Liver (tissue), 9 donors: ENCODE data around the gene LIMS1. TPM values are rescaled to one million over a fixed set of nuclear protein-coding genes. Genes with fewer than 3 reads are reported as not detected.
"Not testable (repeated sequence)": the region's sequence is repeated elsewhere in the genome, so short reads cannot be mapped to it uniquely, and the experiment has no call there.

Experiments
- DNase-seq: peaks from one replicate; pipeline ENCODE4 v3.0.0-alpha.2; 2017; ENCODE audit warnings: low spot score
- H3K27ac ChIP-seq, 2 donors: one replicate each; pipeline ENCODE4 v1.7.0; 2013; ENCODE audit warnings: inconsistent platforms in 2 of 2, low read length in 2 of 2, control low read depth in 1 of 2, low read depth in 1 of 2, mild to moderate bottlenecking in 1 of 2
- H3K27me3 ChIP-seq, 4 donors: one replicate each; pipeline versions ENCODE4 v1.6.1 to v1.7.0; 2013; ENCODE audit warnings: low read length in 3 of 4, inconsistent platforms in 1 of 4, mild to moderate bottlenecking in 1 of 4, moderate library complexity in 1 of 4; ENCODE audit not compliant: control insufficient read depth in 4 of 4, insufficient read depth in 4 of 4
- H3K36me3 ChIP-seq, 4 donors: one replicate each; pipeline versions ENCODE4 v1.6.1 to v1.7.0; 2013; ENCODE audit warnings: low read length in 3 of 4, mild to moderate bottlenecking in 3 of 4, low read depth in 1 of 4, moderate library complexity in 1 of 4; ENCODE audit not compliant: control insufficient read depth in 4 of 4, insufficient read depth in 3 of 4
- H3K4me1 ChIP-seq, 4 donors: one replicate each; pipeline versions ENCODE4 v1.6.1 to v1.7.0; 2013; ENCODE audit warnings: low read length in 3 of 4, mild to moderate bottlenecking in 3 of 4, moderate library complexity in 1 of 4; ENCODE audit not compliant: control insufficient read depth in 4 of 4, insufficient read depth in 4 of 4
- H3K4me3 ChIP-seq, 3 donors: one replicate each; pipeline versions ENCODE4 v1.6.1 to v1.7.0; 2013; ENCODE audit warnings: low read length in 3 of 3, control low read depth in 1 of 3, low read depth in 1 of 3, mild to moderate bottlenecking in 1 of 3
- H3K9ac ChIP-seq, 2 donors: one replicate each; pipeline ENCODE4 v1.7.0; 2013; ENCODE audit warnings: low read length in 2 of 2, mild to moderate bottlenecking in 2 of 2, moderate library complexity in 2 of 2, control low read depth in 1 of 2, low read depth in 1 of 2
- H3K9me3 ChIP-seq, 4 donors: one replicate each; pipeline versions ENCODE4 v1.6.1 to v1.7.0; 2013; ENCODE audit warnings: low read length in 3 of 4; ENCODE audit not compliant: control insufficient read depth in 4 of 4
- FOXA1 ChIP-seq: IDR thresholded peaks from 2 replicates; pipeline ENCODE4 v1.6.1; 2016; ENCODE audit warnings: antibody characterized with exemption
- GABPA ChIP-seq, 2 donors: IDR thresholded peaks in 1 of 2; conservative IDR thresholded peaks in 1 of 2; 2 replicates each; pipeline ENCODE4 v1.6.1; 2016; ENCODE audit warnings: antibody characterized with exemption in 2 of 2, mild to moderate bottlenecking in 1 of 2, moderate library complexity in 1 of 2
- HNF4A ChIP-seq, 2 donors: conservative IDR thresholded peaks; 2 replicates each; pipeline ENCODE4 v1.6.1; 2016; ENCODE audit warnings: antibody characterized with exemption in 2 of 2, mild to moderate bottlenecking in 2 of 2
- HNF4G ChIP-seq: IDR thresholded peaks from 2 replicates; pipeline ENCODE4 v1.6.1; 2016; ENCODE audit warnings: antibody characterized with exemption
- MAX ChIP-seq: IDR thresholded peaks from 2 replicates; pipeline ENCODE4 v1.6.1; 2016; ENCODE audit warnings: antibody characterized with exemption
- RAD21 ChIP-seq, 2 donors: IDR thresholded peaks; 2 replicates each; pipeline ENCODE4 v1.6.1; 2016; ENCODE audit warnings: antibody characterized with exemption in 2 of 2, mild to moderate bottlenecking in 2 of 2
- RXRA ChIP-seq, 2 donors: IDR thresholded peaks; 2 replicates each; pipeline ENCODE4 v1.6.1; 2017 to 2018; ENCODE audit warnings: antibody characterized with exemption in 2 of 2, mild to moderate bottlenecking in 1 of 2
- SP1 ChIP-seq: IDR thresholded peaks from 2 replicates; pipeline ENCODE4 v1.6.1; 2018; ENCODE audit warnings: antibody characterized with exemption, mild to moderate bottlenecking
- WGBS: extraction: QIAGEN DNeasy Blood & Tissue Kit; methylation state at CpG from one replicate; pipeline ENCODE4 v1.1.7; 2013; 5-methylcytosine and 5-hydroxymethylcytosine counted together
- polyA plus RNA-seq, 2 donors: library from polyadenylated mRNA; stranded (reverse) in 1 of 2; unstranded in 1 of 2; fragments of 200-250 nt in 1 of 2; fragments of >200 nt in 1 of 2; fragmentation: Nextera tagmentation in 1 of 2; extraction: Ambion mirVana in 1 of 2; gene quantifications; one replicate each; pipeline versions ENCODE4 v1.2.1 to v1.2.3, GENCODE V29; 2013 to 2015
- total RNA-seq, 2 donors: library from RNA; depleted of rRNA; stranded (reverse); fragments of >200 nt; gene quantifications; one replicate each; pipeline ENCODE4 v1.2.3, GENCODE V29; 2014
- TF ChIP-seq, protein P1 (sequence below): IDR thresholded peaks from 2 replicates; pipeline ENCODE4 v1.6.1; 2016; ENCODE audit warnings: antibody characterized with exemption, mild to moderate bottlenecking
- TF ChIP-seq, protein P2 (sequence below): IDR thresholded peaks from 2 replicates; pipeline ENCODE4 v1.6.1; 2016; ENCODE audit warnings: antibody characterized with exemption
- donor health status: healthy.
- donor health status: healthy.
- donor health status: healthy.
- donor health status: healthy.
- donor health status: healthy.

Gene LIMS1
- total and polyA plus RNA-seq, 4 donors: 10.2 to 37.1 (median 22.1) TPM

GRCh38 chr2:108507620-108508019 lies 26.6 kb upstream of the LIMS1 start:
- DNase-seq, H3K9ac ChIP-seq, H3K4me3 ChIP-seq, H3K4me1 ChIP-seq, H3K27me3 ChIP-seq, H3K27ac ChIP-seq, H3K36me3 ChIP-seq, H3K9me3 ChIP-seq: not testable (repeated sequence)
- WGBS: 89% methylated on average over 4 of the region's 4 CpGs

GRCh38 chr2:108512431-108512830 lies 21.8 kb upstream of the LIMS1 start:
- not testable (repeated sequence) for H3K27ac ChIP-seq, H3K36me3 ChIP-seq, H3K4me3 ChIP-seq, H3K9ac ChIP-seq, H3K9me3 ChIP-seq, H3K27me3 ChIP-seq, DNase-seq, H3K4me1 ChIP-seq
- WGBS: 84% methylated on average over 3 of the region's 3 CpGs

- not testable (repeated sequence) for H3K27me3 ChIP-seq, H3K9me3 ChIP-seq, H3K27ac ChIP-seq, H3K36me3 ChIP-seq, H3K4me3 ChIP-seq, DNase-seq, H3K9ac ChIP-seq, H3K4me1 ChIP-seq
- WGBS: 87% methylated on average over 2 of the region's 2 CpGs
Measured at GRCh38 chr2:108514478-108514877, 19.8 kb upstream of the LIMS1 start.

DNA sequence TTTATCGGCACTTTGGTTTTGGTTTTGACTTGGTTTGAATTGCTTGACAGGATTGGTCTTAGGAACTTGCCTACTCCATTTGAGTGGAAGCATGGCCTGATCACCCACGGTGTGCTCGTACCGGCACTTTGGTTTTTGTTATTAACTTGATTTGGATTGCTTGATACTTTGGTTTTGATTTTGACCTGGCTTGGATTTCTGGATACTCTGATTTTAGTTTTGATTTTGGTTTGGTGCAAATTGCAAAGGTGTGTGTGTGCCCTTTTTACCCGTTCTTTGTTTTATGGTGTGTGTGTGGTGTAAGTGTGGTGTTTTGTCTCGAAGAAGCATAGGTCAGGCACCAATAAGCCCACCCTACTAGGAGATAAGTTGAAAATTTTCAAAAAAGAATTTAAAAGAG lies 9.6 kb upstream of the LIMS1 start:
- H3K4me3 ChIP-seq, H3K9ac ChIP-seq, H3K27ac ChIP-seq, H3K9me3 ChIP-seq, H3K4me1 ChIP-seq, H3K27me3 ChIP-seq, DNase-seq, H3K36me3 ChIP-seq: not testable (repeated sequence)
- 96% methylated on average over 5 of the region's 6 CpGs for WGBS

GRCh38 chr2:108525258-108525657 lies 9.0 kb upstream of the LIMS1 start:
- H3K9ac ChIP-seq, H3K4me3 ChIP-seq, H3K27ac ChIP-seq, DNase-seq, H3K9me3 ChIP-seq, H3K36me3 ChIP-seq, H3K4me1 ChIP-seq, H3K27me3 ChIP-seq: not testable (repeated sequence)

DNA sequence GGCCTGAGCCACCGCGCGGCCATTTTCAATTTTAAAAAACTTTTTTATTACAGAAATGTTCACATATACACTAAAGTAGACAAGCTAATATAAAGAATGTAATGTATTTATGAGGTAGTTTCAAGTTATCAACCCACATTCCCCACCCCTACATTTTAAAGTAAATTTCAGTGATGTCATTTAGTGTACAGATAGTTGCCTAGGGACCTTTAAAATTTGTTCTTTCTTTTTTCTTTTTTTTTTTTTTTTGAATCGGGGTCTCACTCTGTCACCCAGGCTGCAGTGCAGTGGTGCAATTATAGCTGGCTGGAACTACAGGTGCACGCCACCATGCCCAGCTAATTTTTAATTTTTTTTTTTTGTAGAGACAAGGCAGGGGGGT lies 2.6 kb upstream of the LIMS1 start:
- TF ChIP-seq HNF4G (no peak), HNF4A (conservative IDR thresholded peaks at IDR 0.05) (no peak), MAX (no peak), GABPA (IDR thresholded peaks at IDR 0.05 in 1 of 2, conservative IDR thresholded peaks at IDR 0.05 in 1 of 2) (no peak), RAD21 (IDR thresholded peaks at IDR 0.05) (no peak), FOXA1 (no peak), SP1 (no peak), RXRA (IDR thresholded peaks at IDR 0.05) (no peak)
- TF ChIP-seq, protein P1, sequence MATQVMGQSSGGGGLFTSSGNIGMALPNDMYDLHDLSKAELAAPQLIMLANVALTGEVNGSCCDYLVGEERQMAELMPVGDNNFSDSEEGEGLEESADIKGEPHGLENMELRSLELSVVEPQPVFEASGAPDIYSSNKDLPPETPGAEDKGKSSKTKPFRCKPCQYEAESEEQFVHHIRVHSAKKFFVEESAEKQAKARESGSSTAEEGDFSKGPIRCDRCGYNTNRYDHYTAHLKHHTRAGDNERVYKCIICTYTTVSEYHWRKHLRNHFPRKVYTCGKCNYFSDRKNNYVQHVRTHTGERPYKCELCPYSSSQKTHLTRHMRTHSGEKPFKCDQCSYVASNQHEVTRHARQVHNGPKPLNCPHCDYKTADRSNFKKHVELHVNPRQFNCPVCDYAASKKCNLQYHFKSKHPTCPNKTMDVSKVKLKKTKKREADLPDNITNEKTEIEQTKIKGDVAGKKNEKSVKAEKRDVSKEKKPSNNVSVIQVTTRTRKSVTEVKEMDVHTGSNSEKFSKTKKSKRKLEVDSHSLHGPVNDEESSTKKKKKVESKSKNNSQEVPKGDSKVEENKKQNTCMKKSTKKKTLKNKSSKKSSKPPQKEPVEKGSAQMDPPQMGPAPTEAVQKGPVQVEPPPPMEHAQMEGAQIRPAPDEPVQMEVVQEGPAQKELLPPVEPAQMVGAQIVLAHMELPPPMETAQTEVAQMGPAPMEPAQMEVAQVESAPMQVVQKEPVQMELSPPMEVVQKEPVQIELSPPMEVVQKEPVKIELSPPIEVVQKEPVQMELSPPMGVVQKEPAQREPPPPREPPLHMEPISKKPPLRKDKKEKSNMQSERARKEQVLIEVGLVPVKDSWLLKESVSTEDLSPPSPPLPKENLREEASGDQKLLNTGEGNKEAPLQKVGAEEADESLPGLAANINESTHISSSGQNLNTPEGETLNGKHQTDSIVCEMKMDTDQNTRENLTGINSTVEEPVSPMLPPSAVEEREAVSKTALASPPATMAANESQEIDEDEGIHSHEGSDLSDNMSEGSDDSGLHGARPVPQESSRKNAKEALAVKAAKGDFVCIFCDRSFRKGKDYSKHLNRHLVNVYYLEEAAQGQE: no peak
- TF ChIP-seq, protein P2, sequence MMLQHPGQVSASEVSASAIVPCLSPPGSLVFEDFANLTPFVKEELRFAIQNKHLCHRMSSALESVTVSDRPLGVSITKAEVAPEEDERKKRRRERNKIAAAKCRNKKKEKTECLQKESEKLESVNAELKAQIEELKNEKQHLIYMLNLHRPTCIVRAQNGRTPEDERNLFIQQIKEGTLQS: no peak
- no peaks in the 10 kb centered on the region for H3K27me3 ChIP-seq
- no peak overlapping the region for H3K9ac ChIP-seq
- no peaks in the 10 kb centered on the region for H3K9me3 ChIP-seq
- 93% methylated on average over 5 of the region's 5 CpGs for WGBS
- H3K4me1 ChIP-seq: peaks cover 1 to 13% (median 6%) of the 10 kb centered on the region in 4 donors
- no peak overlapping the region for H3K27ac ChIP-seq
- H3K4me3 ChIP-seq: no peak overlapping the region
- DNase-seq: no peak
- no peaks in the 10 kb centered on the region for H3K36me3 ChIP-seq
